NCI-H748 (cell line): ENCODE data around the gene FNTB.
"Not testable (repeated sequence)": the region's sequence is repeated elsewhere in the genome, so short reads cannot be mapped to it uniquely, and the experiment has no call there.

Experiments
- DNase-seq: peaks from one replicate; lab custom pipeline; 2025; ENCODE audit not compliant: unreplicated experiment; lab: John Stamatoyannopoulos, UW

FNTB gene

DNA sequence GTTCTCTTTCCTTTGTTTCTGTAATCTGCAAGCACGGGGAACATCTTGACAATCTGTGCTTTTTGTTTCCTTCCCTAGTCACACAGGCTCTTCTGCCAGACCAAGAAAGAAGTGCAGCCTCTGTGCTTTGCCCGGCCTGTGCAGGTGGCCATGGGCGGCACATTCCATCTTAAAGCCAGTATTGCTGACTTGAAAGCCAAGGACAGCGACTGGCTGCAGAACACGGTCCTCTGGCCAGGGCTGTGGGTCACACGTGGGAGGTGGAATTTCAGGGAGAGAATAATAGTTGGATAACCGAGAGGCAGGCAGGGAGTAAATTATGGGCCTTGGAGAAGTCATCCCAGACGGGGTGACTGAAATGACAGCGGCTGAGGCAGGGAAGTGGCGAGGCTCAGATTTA lies 24.8 kb downstream of the FNTB start:
- DNase-seq = no peak

GRCh38 chr14:65012353-65012752 lies 25.7 kb downstream of the FNTB start:
- DNase-seq = no peak

DNA sequence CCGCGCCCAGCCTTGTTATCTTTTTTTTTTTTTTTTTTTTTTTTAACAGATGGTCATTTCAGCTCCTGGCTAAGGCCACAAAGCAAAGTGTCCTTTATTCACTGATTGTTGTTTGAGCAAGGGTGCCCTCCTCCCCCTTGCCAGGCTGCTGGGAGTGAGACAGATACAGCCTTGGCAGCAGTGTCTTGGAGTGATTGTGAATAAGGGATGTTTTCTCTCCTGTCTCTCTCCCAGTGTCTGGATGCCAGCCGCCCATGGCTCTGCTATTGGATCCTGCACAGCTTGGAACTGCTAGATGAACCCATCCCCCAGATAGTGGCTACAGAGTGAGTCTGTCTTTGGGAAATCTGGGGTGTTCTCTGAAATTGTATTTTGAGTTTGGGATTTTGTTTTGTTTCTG lies 28.7 kb downstream of the FNTB start:
- no peak for DNase-seq

DNA sequence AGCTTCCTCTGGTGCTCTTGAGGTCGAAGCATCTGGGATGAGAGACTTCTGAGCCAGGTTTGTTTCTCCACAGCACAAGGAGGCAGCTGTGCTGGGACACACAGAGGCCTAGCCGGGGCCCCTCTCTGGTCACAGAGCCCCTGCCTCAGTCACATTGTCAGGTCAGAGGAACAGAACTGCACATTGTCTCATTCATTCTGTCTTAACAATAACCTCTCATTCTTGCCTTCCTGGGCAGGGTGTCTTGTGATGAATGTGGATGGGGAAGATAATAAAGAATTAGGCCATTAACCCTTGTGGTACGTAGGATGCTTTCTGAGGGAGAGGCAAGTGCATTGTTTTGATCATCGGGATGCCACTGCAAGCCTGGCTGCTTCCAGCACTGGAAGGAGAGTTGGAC lies 29.8 kb downstream of the FNTB start:
- no peak for DNase-seq

GRCh38 chr14:65019944-65020566 lies 33.4 kb downstream of the FNTB start:
- DNase-seq = peak; percentile 79

DNA sequence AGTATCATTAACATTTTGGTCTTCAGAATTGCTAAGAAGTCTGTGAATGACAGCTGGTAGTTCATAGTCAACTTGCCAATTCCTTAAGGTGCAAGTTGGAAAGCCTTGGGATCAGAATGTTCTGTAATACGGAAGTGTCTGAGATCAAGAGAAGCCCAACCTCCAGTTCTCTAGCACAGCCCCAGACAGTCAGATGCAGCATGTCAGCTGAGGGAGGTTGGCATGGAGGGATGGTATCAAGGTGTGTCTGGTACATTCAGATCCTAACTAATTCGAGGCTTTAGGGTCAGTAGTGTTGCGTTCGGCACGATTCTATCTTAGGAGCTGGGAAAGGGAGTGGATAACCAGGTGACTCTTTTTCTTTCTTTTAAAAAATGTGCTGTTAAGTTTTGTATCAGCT lies 38.3 kb downstream of the FNTB start:
- DNase-seq = no peak

DNA sequence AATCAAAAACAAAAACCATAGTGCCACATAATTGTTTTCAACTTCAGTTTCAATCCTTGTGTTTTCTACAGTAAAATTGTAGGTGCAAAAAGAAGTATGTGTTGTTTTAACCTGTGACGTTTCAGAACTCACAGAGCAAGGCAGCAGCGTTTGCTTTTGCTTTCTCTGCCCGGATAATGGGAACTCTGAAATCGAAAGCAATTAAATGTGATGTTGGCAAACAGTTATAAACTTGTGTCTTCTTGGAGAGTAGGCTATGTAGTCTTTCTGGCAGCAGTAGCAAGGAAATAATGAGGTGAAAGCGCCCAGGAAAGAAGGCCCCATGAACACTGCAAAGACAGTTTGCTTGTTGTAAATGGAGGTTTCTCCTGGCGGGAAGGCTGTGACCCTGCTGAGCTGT lies 39.1 kb downstream of the FNTB start:
- DNase-seq = no peak

DNA sequence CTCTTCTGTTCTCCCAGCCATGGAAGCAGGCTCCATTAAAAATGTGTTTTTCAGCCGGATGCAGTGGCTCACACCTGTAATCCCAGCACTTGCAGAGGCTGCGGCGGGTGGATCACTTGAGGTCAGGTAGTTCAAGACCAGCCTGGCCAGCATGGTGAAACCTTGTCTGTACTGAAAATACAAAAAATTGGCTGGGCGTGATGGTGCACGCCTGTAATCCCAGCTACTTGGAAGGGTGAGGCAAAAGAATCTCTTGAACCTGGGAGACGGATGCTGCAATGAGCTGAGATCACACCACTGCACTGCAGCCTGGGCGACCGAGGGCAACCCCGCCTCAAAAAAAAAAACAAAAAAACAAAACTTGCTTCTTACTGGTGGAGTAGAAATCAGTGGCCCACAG lies 39.8 kb downstream of the FNTB start:
- DNase-seq = no peak

- no peak for DNase-seq
Observed at GRCh38 chr14:65027127-65027799, 40.6 kb downstream of the FNTB start.

GRCh38 chr14:65028937-65029336 lies 42.2 kb downstream of the FNTB start:
- DNase-seq = no peak

DNA sequence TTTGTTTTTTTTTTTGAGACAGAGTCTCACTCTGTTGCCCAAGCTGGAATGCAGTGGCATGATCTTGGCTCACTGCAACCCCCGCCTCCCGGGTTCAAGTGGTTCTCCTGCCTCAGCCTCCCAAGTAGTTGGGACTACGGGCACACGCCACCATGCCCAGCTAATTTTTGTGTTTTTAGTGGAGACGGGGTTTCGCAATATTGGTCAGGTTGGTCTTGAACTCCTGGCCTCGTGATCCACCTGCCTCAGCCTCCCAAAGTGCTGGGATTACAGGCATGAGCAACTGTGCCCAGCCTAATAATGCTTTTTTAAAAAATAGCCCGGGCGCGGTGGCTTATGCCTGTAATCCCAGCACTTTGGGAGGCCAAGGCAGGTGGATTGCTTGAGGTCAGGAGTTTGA lies 44.6 kb downstream of the FNTB start:
- not testable (repeated sequence) for DNase-seq

DNA sequence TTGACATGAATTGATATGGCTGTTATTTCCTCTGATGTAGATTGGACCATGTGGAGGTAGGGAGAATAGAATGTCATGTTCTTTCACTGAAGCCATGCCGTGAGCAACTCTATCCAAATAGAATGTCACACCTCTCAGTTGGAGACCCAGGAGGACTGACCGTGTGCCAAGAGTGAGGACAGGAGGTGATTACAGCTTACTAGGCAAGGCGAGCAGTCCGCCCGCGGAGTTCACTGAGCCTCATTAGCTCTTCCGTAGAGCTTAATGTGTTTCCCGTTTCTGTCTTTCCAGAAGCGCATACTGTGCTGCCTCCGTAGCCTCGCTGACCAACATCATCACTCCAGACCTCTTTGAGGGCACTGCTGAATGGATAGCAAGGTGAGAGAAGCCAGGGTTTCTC lies 45.6 kb downstream of the FNTB start:
- no peak for DNase-seq

GRCh38 chr14:65033181-65033580 lies 46.5 kb downstream of the FNTB start:
- DNase-seq = no peak

DNA sequence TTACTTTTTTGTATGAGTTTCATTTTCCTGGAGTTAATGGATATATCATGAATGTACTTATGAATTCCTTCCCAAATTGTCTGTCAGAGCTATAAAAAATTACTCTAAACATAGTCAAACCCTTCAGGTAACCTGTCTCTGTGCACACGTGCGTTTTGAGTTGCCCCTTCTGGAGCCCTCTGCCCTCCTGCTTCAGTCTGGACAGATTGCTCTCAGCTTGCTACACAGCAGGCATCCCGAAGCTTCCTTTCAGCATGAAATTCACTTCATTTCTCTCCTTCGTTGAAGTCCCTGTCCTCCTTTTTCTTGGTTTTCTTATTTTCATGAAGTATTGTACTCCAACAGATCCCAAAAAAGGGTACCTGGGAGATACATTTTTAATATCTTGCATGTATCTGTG lies 47.3 kb downstream of the FNTB start:
- no peak for DNase-seq

DNA sequence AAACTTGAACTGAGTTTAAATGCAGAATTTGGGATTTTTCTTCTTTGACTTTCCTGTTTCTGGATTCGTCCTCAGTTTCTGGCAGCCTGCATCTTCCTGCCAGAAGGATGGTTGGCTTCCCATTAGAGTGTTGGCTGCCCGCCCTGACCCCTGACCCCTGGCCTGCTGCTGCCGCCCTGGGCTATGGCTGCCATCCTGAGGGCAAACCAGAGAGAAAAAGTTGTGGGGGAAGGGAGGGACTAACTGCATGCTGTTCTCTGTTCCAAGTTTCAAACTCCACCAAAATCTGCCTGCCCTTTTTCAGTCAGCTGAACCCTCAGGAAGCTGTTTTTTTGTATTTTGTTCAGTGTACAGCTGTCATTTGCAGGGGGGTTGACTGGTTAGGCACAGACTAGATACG lies 48.4 kb downstream of the FNTB start:
- no peak for DNase-seq

DNA sequence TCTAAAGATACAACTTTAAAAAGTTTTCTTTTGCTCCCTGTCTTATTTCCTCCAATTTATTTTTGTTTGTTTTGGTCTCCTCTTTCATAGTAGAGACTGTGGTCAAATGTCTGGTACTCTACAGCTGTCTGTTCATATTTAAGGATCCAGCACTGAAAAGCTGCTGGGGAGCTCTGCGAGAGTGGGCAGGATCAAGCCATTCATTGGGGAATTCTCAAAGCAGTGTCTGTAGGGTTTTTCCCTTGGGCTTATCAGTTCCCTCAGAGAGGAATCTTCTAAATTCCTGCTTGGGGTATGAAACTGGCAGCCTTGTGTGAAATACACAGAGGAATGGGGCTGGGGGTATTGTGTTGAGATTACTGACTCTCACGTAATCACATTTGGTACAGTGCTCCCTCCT lies 52.3 kb downstream of the FNTB start:
- DNase-seq = no peak

- DNase-seq = no peak
Observed at GRCh38 chr14:65040666-65041433, 54.2 kb downstream of the FNTB start.

DNA sequence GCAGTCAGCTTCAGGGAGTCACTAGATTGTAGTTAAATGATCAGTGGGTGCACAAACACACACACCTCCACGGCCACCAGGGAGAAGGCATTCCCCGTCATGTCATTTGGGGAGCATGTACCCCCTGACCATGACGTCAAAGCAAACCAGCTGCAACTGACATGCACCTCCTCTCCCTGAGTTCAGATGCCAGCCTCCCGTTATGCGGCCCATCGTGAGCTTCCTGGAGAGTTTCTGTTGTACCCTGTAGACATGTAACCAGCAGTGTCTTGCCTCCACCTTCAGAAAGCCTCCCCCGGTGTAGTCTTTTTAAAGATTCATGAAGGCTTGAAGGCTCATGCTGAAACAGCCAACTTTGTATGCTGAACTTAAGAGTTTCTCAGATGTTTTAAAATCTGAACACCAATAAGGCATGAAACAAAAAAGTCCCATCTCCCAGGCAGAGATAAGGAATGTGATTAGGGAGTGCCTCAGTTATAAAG lies 54.8 kb downstream of the FNTB start:
- DNase-seq = no peak

- DNase-seq = no peak
Observed at GRCh38 chr14:65042296-65042695, 55.6 kb downstream of the FNTB start.

DNA sequence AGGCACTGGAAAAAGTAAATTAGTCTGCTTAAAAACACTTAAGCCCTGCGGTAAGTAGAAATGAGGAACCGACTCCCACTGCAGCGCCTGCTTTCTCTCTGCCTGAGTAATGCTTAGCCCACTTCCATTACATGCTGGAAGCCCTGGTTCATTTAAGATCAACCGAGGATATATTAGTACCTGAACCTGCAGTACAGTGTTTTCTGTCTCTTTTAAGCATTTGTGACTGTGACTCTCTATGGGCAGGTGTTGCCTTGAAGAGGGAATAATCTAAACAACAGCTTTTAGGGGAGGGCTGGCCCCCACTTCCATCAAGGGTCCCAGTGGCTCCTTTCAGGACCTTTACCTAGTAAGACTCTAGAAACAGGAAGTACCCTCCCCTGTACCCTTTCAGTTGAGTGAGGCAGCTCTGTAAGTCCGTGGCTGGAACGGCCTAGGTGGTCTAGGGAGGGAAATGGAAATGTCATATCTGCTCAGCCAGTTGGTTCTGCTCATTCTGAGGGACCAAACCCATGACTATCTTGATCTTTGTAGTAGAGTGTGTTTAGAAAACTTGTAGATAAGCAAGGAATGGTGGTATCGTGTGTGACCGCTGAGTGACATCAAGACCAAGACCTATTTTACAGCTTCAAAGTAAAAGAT lies 56.2 kb downstream of the FNTB start:
- DNase-seq = no peak

- no peak for DNase-seq
Observed at GRCh38 chr14:65043893-65044595, 57.3 kb downstream of the FNTB start.
